ENCODE results near the gene BCAS3.

The BCAS3 gene

GRCh38 chr17:61164517-61164916, 486.9 kb downstream of the BCAS3 start:
- DNase-seq = no peak

DNA sequence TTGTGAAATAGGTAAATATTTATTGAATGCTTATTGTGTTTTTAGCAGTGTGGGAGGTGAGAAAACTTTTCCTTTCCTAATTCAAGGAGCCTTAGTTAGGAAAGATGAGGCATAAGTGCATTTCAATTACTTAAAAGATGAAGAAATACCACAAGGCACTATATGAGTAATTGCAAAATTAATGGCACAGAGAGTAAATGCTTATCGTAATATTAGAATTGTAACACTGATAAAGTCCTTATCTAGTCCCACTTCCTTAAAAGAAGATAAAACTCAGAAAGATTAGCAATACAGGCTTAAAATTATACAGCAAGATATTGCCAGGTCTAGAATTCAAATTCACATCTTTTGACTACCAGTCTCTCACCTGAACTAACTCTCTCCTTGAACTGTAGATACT, 489.4 kb downstream of the BCAS3 start:
- no peak for DNase-seq

DNA sequence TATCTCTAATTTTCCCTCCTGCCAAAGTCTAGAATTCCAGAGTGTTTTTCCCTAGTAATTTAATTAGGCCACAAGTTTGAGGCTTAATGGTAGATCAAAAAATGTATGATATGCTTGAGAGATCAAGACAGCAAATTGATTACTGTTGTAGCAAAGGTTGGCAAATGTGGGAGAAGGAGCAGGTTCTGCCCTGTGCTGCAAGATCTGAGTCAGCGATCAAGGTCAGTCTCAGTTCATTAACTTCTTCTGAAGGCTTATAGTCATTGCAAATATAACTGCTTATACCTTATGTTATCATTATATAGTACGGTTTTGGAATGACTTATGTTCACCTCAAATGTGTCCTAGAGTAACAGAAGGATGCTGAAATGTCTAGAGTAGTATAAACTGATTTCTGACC, 490.9 kb downstream of the BCAS3 start:
- DNase-seq = no peak

- DNase-seq = no peak
Measured at GRCh38 chr17:61174310-61174709, 496.7 kb downstream of the BCAS3 start.

GRCh38 chr17:61175298-61176142, 497.9 kb downstream of the BCAS3 start:
- DNase-seq = no peak

- no peak for DNase-seq
Measured at GRCh38 chr17:61177351-61177750, 499.7 kb downstream of the BCAS3 start.

- no peak for DNase-seq
Measured at GRCh38 chr17:61178284-61178683, 500.6 kb downstream of the BCAS3 start.

- no peak for DNase-seq
Measured at GRCh38 chr17:61179380-61179806, 501.7 kb downstream of the BCAS3 start.

GRCh38 chr17:61183793-61184192, 506.1 kb downstream of the BCAS3 start:
- no peak for DNase-seq

DNA sequence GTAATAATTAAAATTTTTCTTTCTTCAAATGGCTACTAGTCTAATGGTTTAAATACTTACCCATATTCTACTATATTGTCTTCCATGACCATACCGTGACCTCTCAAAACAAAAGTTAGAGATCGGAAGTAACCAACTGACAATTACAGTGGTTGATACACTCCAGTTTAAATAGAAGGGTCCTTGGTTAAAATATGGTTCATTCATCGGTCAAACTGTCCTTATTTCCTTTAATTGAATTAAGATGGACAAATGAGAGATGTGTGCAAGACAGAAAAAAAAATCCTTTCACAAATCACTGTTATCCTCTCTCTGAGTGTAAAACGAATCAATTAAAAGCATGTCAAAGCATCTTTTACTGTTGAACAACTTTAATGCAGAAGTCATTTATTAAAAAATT, 507.7 kb downstream of the BCAS3 start:
- no peak for DNase-seq

DNA sequence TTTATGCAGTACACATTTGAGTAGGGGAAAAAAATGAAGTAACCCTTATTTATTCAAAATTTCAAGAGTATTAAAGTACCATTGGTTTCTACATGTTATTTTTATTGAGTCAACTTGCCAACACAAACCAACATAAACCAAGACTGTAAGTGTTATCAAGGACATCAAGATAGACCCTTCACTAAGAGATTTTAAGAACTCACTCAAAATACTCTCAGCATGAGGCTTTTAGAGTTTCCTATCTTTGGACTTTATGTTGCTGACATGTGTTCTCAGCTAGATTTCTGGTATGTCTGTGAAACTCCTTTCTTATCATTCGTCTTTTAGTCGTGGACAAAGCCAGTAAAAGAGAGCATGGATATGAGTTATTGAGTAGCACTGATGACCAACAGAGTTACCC, 509.4 kb downstream of the BCAS3 start:
- DNase-seq = no peak

DNA sequence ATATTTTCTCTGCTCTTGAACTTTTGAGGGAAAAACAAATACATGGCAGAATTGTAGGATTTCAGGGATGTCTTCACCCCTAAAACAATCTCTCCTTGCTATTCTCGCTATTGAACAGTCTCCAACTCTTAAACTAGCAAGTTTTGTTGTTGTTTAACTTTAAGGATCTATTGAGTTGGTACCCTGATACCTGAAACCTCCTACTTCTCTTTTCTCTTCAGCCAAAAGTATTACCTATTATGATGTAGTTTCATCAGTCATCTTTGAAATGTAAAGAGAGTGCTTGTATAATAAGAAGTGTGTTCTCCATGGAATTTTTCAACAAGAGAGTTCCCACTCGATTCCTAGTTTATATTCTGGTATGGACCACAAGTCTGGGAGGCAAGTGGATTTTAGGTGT, 510.4 kb downstream of the BCAS3 start:
- no peak for DNase-seq

DNA sequence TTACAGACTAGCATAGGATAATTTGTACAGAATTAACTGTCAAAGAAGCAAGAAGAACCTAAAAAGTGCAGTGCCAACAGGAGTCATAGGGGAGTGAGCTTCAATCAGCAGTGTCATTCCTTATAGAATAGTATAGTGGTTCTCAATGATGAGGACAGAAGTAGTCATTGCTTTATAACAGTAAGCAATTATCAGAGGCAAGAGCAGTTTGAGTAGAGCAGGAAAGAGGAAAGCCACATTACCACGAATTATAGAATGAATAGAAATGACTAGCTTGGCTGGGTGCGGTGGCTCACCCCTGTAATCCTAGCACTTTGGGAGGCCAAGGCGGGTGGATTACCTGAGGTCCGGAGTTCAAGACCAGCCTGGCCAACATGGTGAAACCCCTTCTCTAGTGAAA, 512.3 kb downstream of the BCAS3 start:
- DNase-seq = no peak

GRCh38 chr17:61196302-61196704, 518.7 kb downstream of the BCAS3 start:
- no peak for DNase-seq

DNA sequence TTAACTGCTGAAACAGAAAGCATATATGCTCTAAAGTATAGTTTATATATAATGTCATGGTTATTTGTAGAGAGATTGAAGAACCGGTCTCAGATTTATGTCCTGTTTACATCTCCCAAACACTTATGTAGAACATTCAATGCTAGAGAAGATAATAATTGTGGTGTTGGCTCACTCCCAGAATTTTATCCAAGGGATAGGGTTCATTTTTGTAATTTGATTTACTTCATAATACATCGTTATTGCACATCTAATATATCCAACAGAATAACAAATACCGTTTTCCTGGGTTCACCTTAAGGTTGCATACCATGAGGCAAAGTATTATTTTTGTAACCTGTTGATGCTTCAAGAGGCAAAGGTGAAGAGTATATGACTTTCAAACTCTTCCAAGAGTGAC, 519.1 kb downstream of the BCAS3 start:
- DNase-seq = no peak

- no peak for DNase-seq
Measured at GRCh38 chr17:61199431-61200338, 522.0 kb downstream of the BCAS3 start.

DNA sequence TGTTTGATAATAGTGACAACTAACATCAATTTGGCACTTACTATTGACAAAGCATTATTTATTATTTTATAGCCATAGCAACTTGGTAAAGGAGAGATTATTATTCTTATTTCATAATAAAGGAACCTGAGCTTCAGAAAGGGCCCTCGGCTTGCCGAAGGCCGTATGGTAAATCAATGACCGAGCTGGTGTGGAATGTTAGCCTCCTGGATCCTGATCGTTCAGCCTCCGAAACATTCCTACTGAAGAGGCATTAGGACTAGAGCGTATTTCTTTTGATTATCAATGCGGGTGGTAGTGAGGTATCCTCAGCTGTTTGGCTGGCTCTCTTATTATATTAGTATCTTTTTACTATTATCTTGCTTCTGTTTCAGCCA, 522.7 kb downstream of the BCAS3 start:
- DNase-seq = no peak

DNA sequence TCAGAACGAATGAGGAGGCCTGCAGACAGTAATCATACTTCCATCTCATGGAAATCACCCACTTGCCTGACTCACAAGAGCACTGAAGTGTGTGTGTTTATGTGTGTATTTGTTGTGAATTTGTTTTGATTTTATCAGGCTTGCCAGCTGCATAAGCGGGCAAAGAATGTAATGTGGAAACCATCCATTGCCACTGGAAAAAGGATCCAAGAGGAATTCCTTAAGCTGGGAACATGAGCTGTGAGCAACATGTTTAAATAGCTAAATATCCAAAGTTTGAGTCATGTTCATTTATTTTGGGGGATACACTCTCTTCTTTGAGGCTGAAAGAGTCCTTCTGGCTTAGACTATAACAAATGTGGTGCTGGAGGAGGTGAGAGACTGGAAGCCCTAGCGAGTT, 523.6 kb downstream of the BCAS3 start:
- DNase-seq = no peak

- no peak for DNase-seq
Measured at GRCh38 chr17:61202564-61202963, 524.9 kb downstream of the BCAS3 start.

- DNase-seq = no peak
Measured at GRCh38 chr17:61203671-61204131, 526.0 kb downstream of the BCAS3 start.

DNA sequence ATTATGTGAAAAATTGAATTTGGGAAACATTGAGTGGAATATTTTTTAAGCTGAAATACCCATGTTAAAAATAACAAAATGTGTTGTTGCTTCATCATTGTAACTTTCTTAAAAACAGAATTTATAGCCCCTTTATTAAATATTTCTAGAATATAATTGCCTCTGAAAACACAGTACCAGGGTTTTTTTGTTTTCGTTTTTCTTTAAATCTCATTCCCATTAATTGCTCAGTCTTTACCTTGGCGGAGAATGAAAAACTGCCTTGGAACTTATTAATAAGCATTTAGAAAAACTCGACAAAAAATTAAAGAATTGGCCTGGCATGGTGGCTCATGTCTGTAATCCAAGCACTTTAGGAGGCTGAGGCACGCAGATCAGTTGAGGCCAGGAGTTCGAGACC, 526.8 kb downstream of the BCAS3 start:
- DNase-seq = no peak

DNA sequence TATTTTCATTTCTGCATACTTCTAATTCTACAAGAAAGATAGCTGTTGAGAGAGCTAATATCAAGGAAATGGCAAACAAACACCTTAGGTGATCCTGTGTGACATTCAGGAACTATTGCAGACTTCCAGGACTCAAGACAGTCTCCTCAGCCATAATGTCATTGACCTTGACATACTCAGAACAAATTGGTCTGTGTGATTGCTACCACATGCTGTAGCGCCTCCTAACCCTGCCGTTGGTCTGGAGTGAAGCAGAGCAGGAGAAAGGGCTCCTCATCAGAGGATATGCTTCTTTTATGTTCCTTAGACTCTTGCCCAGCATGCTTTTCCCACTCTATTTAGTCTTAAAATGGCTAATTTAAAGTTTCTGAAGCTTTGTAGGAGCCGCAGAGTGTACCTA, 527.8 kb downstream of the BCAS3 start:
- DNase-seq = no peak

- no peak for DNase-seq
Measured at GRCh38 chr17:61205931-61206330, 528.3 kb downstream of the BCAS3 start.

DNA sequence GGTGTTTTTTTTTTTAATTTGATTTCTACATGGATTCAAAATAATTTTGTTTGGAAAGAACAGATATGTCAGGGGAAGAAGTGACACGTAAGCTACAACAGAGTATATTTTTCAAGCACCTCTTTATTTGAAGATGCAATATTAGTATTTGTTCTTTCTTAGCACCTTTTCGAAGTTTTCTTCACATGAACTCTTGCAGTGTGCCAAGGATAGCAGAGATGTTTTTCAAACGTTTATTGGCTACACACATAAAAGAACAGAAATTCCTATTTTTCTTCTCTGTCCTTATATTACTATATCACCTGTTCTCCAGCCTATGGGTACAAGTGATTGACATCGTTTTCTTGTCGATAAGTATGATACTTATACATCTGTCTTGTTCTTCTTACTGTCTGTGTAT, 529.3 kb downstream of the BCAS3 start:
- no peak for DNase-seq

Measured in hippocampal formation (tissue), 2 donors.